Fibroblast of the aortic adventitia (primary cell): ENCODE results near the gene SPINT1. TPM values are rescaled to one million over a fixed set of nuclear protein-coding genes. Genes with fewer than 3 reads are reported as not detected.

Source experiments
- DNase-seq: peaks from one replicate; pipeline ENCODE4 v3.0.0-alpha.2; 2010; ENCODE audit warnings: low read depth
- H3K4me3 ChIP-seq: 2 replicates; pipeline ENCODE4 v1.5.1; 2011; ENCODE audit warnings: low read depth, mild to moderate bottlenecking, control low read depth, low read length, moderate library complexity
- CTCF ChIP-seq: IDR thresholded peaks from 2 replicates; pipeline ENCODE4 v1.5.1; 2011; ENCODE audit warnings: mild to moderate bottlenecking, low read length, control low read depth, inconsistent platforms; ENCODE audit not compliant: insufficient read depth
- total RNA-seq: library from RNA; depleted of rRNA; stranded (reverse); fragments of >200 nt; gene quantifications from 2 replicates; pipeline ENCODE4 v1.2.3, GENCODE V29; 2012; ENCODE audit warnings: low replicate concordance

SPINT1 gene
- total RNA-seq, 1 donor = not detected

- no peak for TF ChIP-seq CTCF
- no peak for DNase-seq
Measured at GRCh38 chr15:40830884-40831283, 13.0 kb upstream of the SPINT1 start.

GRCh38 chr15:40831861-40832260 is 12.0 kb upstream of the SPINT1 start:
- H3K4me3 ChIP-seq = no peak overlapping the region
- DNase-seq = no peak
- no peak for TF ChIP-seq CTCF

More at GRCh38 chr15:40830884-40831283, 13.0 kb upstream of the SPINT1 start:
- H3K4me3 ChIP-seq = no peak overlapping the region

- no peak for TF ChIP-seq CTCF
- H3K4me3 ChIP-seq = no peak overlapping the region
- DNase-seq = no peak
Measured at GRCh38 chr15:40832903-40833302, 10.9 kb upstream of the SPINT1 start.

- DNase-seq = no peak
- no peak for TF ChIP-seq CTCF
- H3K4me3 ChIP-seq = no peak overlapping the region
Measured at GRCh38 chr15:40836020-40836419, 7.8 kb upstream of the SPINT1 start.

- H3K4me3 ChIP-seq = no peak overlapping the region
- DNase-seq = no peak
- TF ChIP-seq CTCF = no peak
Measured at GRCh38 chr15:40838756-40839155, 5.1 kb upstream of the SPINT1 start.

- H3K4me3 ChIP-seq = no peak overlapping the region
- TF ChIP-seq CTCF = no peak
- no peak for DNase-seq
Measured at GRCh38 chr15:40841741-40842140, 2.1 kb upstream of the SPINT1 start.

GRCh38 chr15:40843261-40843884 is 475 bp upstream of the SPINT1 start:
- no peak overlapping the region for H3K4me3 ChIP-seq
- no peak for TF ChIP-seq CTCF
- no peak for DNase-seq
